Measurements from ENCODE around the gene CLIP4. TPM values are rescaled to one million over a fixed set of nuclear protein-coding genes. Genes with fewer than 3 reads are reported as not detected.
A peak's percentile ranks its signal among the peaks of the same experiment; 100 is the strongest.

Gene CLIP4
- total and polyA plus RNA-seq, 4 donors, result 15.1 to 30.1 (median 23.1) TPM

DNA sequence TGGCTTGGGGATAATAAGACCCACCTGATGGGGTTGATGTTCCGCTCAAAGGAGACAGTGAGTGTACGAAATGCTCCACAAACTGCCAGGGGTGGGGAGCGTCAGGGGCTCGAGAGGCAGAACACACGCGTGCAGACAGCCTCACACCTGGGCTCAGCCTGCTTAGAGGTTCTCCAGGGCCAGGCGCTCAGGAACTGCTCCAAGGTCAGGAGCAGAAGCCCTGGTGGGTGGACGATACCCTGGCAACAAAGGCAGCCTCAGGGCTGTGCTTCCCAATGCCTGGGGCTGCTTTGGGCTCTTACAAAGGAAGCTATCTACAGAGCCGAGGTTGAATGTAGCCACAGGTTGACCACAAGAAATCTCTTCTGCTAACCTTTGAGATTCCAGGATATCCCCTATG lies 114.4 kb downstream of the CLIP4 start:
- Histone ChIP-seq H3K27me3 (ENCODE audit: control insufficient read depth in 3 of 3, insufficient read depth in 3 of 3, low read length in 2 of 3) (peaks cover 0 to 3% (median 0%) of the 10 kb centered on the region in 3 donors), H3K4me1 (ENCODE audit: control insufficient read depth in 5 of 5, insufficient read depth in 5 of 5, low read length in 5 of 5) (peaks cover 0 to 6% (median 0%) of the 10 kb centered on the region in 5 donors), H3K27ac (ENCODE audit: low read depth in 1 of 2, low read length in 1 of 2) (no peak overlapping the region), H3K9ac (ENCODE audit: insufficient read depth in 1 of 2, low read length in 2 of 2) (no peak overlapping the region), H3K9me3 (ENCODE audit: control insufficient read depth in 4 of 4, insufficient read depth in 3 of 4, low read length in 3 of 4) (no peaks in the 10 kb centered on the region), H3K4me3 (no peak overlapping the region), H3K36me3 (ENCODE audit: control insufficient read depth in 4 of 4, insufficient read depth in 4 of 4, low read length in 4 of 4) (no peaks in the 10 kb centered on the region)
- TF ChIP-seq, protein P1, sequence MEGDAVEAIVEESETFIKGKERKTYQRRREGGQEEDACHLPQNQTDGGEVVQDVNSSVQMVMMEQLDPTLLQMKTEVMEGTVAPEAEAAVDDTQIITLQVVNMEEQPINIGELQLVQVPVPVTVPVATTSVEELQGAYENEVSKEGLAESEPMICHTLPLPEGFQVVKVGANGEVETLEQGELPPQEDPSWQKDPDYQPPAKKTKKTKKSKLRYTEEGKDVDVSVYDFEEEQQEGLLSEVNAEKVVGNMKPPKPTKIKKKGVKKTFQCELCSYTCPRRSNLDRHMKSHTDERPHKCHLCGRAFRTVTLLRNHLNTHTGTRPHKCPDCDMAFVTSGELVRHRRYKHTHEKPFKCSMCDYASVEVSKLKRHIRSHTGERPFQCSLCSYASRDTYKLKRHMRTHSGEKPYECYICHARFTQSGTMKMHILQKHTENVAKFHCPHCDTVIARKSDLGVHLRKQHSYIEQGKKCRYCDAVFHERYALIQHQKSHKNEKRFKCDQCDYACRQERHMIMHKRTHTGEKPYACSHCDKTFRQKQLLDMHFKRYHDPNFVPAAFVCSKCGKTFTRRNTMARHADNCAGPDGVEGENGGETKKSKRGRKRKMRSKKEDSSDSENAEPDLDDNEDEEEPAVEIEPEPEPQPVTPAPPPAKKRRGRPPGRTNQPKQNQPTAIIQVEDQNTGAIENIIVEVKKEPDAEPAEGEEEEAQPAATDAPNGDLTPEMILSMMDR (IDR thresholded peaks at IDR 0.05; ENCODE audit: control extremely low read depth, extremely low read depth), result no peak
- DNase-seq (no peak), ATAC-seq (ENCODE audit: insufficient read depth, low FRiP score) (no peak)
- WGBS, 2 donors, result 79 to 84% methylated on average over 9 of the region's 9 CpGs

- DNase-seq (no peak), ATAC-seq (ENCODE audit: insufficient read depth, low FRiP score) (no peak)
- H3K4me3 ChIP-seq, result no peak overlapping the region
- peaks cover 0 to 6% (median 0%) of the 10 kb centered on the region in 5 donors for H3K4me1 ChIP-seq (ENCODE audit: control insufficient read depth in 5 of 5, insufficient read depth in 5 of 5, low read length in 5 of 5)
- H3K9ac ChIP-seq (ENCODE audit: insufficient read depth in 1 of 2, low read length in 2 of 2), result no peak overlapping the region
- H3K9me3 ChIP-seq (ENCODE audit: control insufficient read depth in 4 of 4, insufficient read depth in 3 of 4, low read length in 3 of 4), result no peaks in the 10 kb centered on the region
- TF ChIP-seq, protein P1 (IDR thresholded peaks at IDR 0.05; ENCODE audit: control extremely low read depth, extremely low read depth), result no peak
- peaks cover 0 to 3% (median 0%) of the 10 kb centered on the region in 3 donors for H3K27me3 ChIP-seq (ENCODE audit: control insufficient read depth in 3 of 3, insufficient read depth in 3 of 3, low read length in 2 of 3)
- H3K27ac ChIP-seq (ENCODE audit: low read depth in 1 of 2, low read length in 1 of 2), result no peak overlapping the region
- 92 to 95% methylated on average over 14 of the region's 14 CpGs for WGBS, 2 donors
- H3K36me3 ChIP-seq (ENCODE audit: control insufficient read depth in 4 of 4, insufficient read depth in 4 of 4, low read length in 4 of 4), result no peaks in the 10 kb centered on the region
Measured at GRCh38 chr2:29232041-29232440, 116.8 kb downstream of the CLIP4 start.

- peak; percentile 58 to 77 (median 58) for DNase-seq
- Histone ChIP-seq H3K4me3 (no peak overlapping the region), H3K9me3 (ENCODE audit: control insufficient read depth in 4 of 4, insufficient read depth in 3 of 4, low read length in 3 of 4) (no peaks in the 10 kb centered on the region), H3K36me3 (ENCODE audit: control insufficient read depth in 4 of 4, insufficient read depth in 4 of 4, low read length in 4 of 4) (no peaks in the 10 kb centered on the region), H3K27ac (ENCODE audit: low read depth in 1 of 2, low read length in 1 of 2) (no peak overlapping the region), H3K27me3 (ENCODE audit: control insufficient read depth in 3 of 3, insufficient read depth in 3 of 3, low read length in 2 of 3) (peaks cover 0 to 3% (median 0%) of the 10 kb centered on the region in 3 donors), H3K4me1 (ENCODE audit: control insufficient read depth in 5 of 5, insufficient read depth in 5 of 5, low read length in 5 of 5) (peaks cover 0 to 6% (median 0%) of the 10 kb centered on the region in 5 donors), H3K9ac (ENCODE audit: insufficient read depth in 1 of 2, low read length in 2 of 2) (no peak overlapping the region)
- WGBS, 2 donors, result 60 to 69% methylated on average over 6 of the region's 6 CpGs
- TF ChIP-seq, protein P1 (IDR thresholded peaks at IDR 0.05; ENCODE audit: control extremely low read depth, extremely low read depth), result no peak
- no peak for ATAC-seq (ENCODE audit: insufficient read depth, low FRiP score)
Measured at GRCh38 chr2:29233428-29233827, 118.2 kb downstream of the CLIP4 start.

GRCh38 chr2:29235411-29235810 lies 120.2 kb downstream of the CLIP4 start:
- Histone ChIP-seq H3K27me3 (ENCODE audit: control insufficient read depth in 3 of 3, insufficient read depth in 3 of 3, low read length in 2 of 3) (no peaks in the 10 kb centered on the region), H3K27ac (ENCODE audit: low read depth in 1 of 2, low read length in 1 of 2) (no peak overlapping the region), H3K9me3 (ENCODE audit: control insufficient read depth in 4 of 4, insufficient read depth in 3 of 4, low read length in 3 of 4) (no peaks in the 10 kb centered on the region), H3K4me1 (ENCODE audit: control insufficient read depth in 5 of 5, insufficient read depth in 5 of 5, low read length in 5 of 5) (peaks cover 0 to 6% (median 0%) of the 10 kb centered on the region in 5 donors), H3K9ac (ENCODE audit: insufficient read depth in 1 of 2, low read length in 2 of 2) (no peak overlapping the region), H3K36me3 (ENCODE audit: control insufficient read depth in 4 of 4, insufficient read depth in 4 of 4, low read length in 4 of 4) (no peaks in the 10 kb centered on the region), H3K4me3 (no peak overlapping the region)
- TF ChIP-seq, protein P1 (IDR thresholded peaks at IDR 0.05; ENCODE audit: control extremely low read depth, extremely low read depth), result no peak
- 73 to 91% methylated on average over 3 of the region's 3 CpGs for WGBS, 2 donors
- no peak for DNase-seq
- no peak for ATAC-seq (ENCODE audit: insufficient read depth, low FRiP score)
